MM.1S (cell line): ENCODE results near the gene CGB2.

Source experiments
- DNase-seq: peaks from one replicate; pipeline ENCODE4 v3.0.0-alpha.2; 2015
- H2AFZ ChIP-seq: fragments of 300-600 bp; sonication (generic); 2 replicates; pipeline ENCODE4 v1.6.0; 2016; ENCODE audit warnings: antibody characterized with exemption, low read length
- H3F3A ChIP-seq: fragments of 300-600 bp; sonication (generic); 2 replicates; pipeline ENCODE4 v1.6.1; 2016; ENCODE audit warnings: mild to moderate bottlenecking, antibody characterized with exemption, low read length, moderate library complexity, mixed read lengths; ENCODE audit not compliant: insufficient read depth
- H3K27ac ChIP-seq: fragments of 300-600 bp; sonication (generic); 2 replicates; pipeline ENCODE4 v1.5.1; 2016; ENCODE audit warnings: mild to moderate bottlenecking, low read length
- H3K27me3 ChIP-seq: fragments of 300-600 bp; sonication (generic); replicated peaks from 2 replicates; pipeline ENCODE4 v1.6.0; 2016; ENCODE audit warnings: low read length; ENCODE audit not compliant: insufficient read depth
- H3K36me3 ChIP-seq: fragments of 300-600 bp; sonication (generic); replicated peaks from 2 replicates; pipeline ENCODE4 v1.6.1; 2016; ENCODE audit warnings: mild to moderate bottlenecking, low read length, mixed read lengths; ENCODE audit not compliant: insufficient read depth
- H3K4me1 ChIP-seq: fragments of 300-600 bp; sonication (generic); 2 replicates; pipeline ENCODE4 v1.6.1; 2016; ENCODE audit warnings: low read length, mixed read lengths
- H3K4me2 ChIP-seq: fragments of 300-600 bp; sonication (generic); 2 replicates; pipeline ENCODE4 v1.6.0; 2016; ENCODE audit warnings: low read depth, low read length
- H3K4me3 ChIP-seq: fragments of 300-600 bp; sonication (generic); 2 replicates; pipeline ENCODE4 v1.5.1; 2016; ENCODE audit warnings: low read length, mixed read lengths
- H3K79me2 ChIP-seq: fragments of 300-600 bp; sonication (generic); 2 replicates; pipeline ENCODE4 v1.6.1; 2016; ENCODE audit warnings: mixed run types, low read length, mixed read lengths
- H3K9ac ChIP-seq: fragments of 300-600 bp; sonication (generic); 2 replicates; pipeline ENCODE4 v1.6.1; 2016; ENCODE audit warnings: low read length, mixed read lengths
- H3K9me2 ChIP-seq: fragments of 300-600 bp; sonication (generic); replicated peaks from 2 replicates; pipeline ENCODE4 v1.6.1; 2016; ENCODE audit warnings: mild to moderate bottlenecking, low read length, mixed read lengths; ENCODE audit not compliant: insufficient read depth
- H3K9me3 ChIP-seq: fragments of 300-600 bp; sonication (generic); replicated peaks from 2 replicates; pipeline ENCODE4 v1.6.1; 2016; ENCODE audit warnings: mild to moderate bottlenecking, low read length, mixed read lengths; ENCODE audit not compliant: insufficient read depth
- H4K20me1 ChIP-seq: fragments of 300-600 bp; sonication (generic); 2 replicates; pipeline ENCODE4 v1.6.1; 2016; ENCODE audit warnings: mild to moderate bottlenecking, low read length, moderate library complexity, mixed read lengths; ENCODE audit not compliant: insufficient read depth
- CTCF ChIP-seq: fragments of 300-600 bp; sonication (generic); IDR thresholded peaks from 2 replicates; pipeline ENCODE4 v1.5.1; 2016; ENCODE audit warnings: antibody characterized with exemption, low read length, mixed read lengths
- EZH2 ChIP-seq: fragments of 300-600 bp; sonication (generic); optimal IDR thresholded peaks from 2 replicates; pipeline ENCODE3; 2017; ENCODE audit warnings: low read depth, mild to moderate bottlenecking, antibody characterized with exemption, low read length, mixed read lengths
- EZH2phosphoT487 ChIP-seq: fragments of 300-600 bp; sonication (generic); IDR thresholded peaks from 2 replicates; pipeline ENCODE4 v1.6.1; 2018; ENCODE audit warnings: antibody characterized with exemption, low read length

Gene CGB2

GRCh38 chr19:48991011-48991609, 40.6 kb upstream of the CGB2 start:
- Histone ChIP-seq H3K4me1 (peaks cover 10% of the 10 kb centered on the region), H3K4me3 (no peak overlapping the region), H3K27me3 (no peaks in the 10 kb centered on the region), H3K9me2 (no peaks in the 10 kb centered on the region), H3K27ac (no peak overlapping the region), H3K36me3 (no peaks in the 10 kb centered on the region), H4K20me1 (no peaks in the 10 kb centered on the region), H3K4me2 (no peak overlapping the region; the same call in 1 of the 2 replicates), H3F3A (no peaks in the 10 kb centered on the region), H3K9me3 (no peaks in the 10 kb centered on the region), H3K9ac (no peak overlapping the region), H2AFZ (no peak overlapping the region), H3K79me2 (peaks cover 54% of the 10 kb centered on the region)
- no peak for TF ChIP-seq CTCF
- no peak for TF ChIP-seq EZH2
- no peak for TF ChIP-seq EZH2phosphoT487
- no peak for DNase-seq

- Histone ChIP-seq H2AFZ (peak overlapping the region; percentile 69), H3K4me1 (peaks cover 10% of the 10 kb centered on the region), H3K9ac (peak overlapping the region; percentile 75), H3K27me3 (no peaks in the 10 kb centered on the region), H3F3A (no peaks in the 10 kb centered on the region), H3K27ac (peak overlapping the region; percentile 89; the same call in 1 of the 2 replicates), H3K4me3 (peak overlapping the region; percentile 96), H3K36me3 (no peaks in the 10 kb centered on the region), H3K9me2 (no peaks in the 10 kb centered on the region), H4K20me1 (no peaks in the 10 kb centered on the region), H3K79me2 (peaks cover 63% of the 10 kb centered on the region), H3K9me3 (no peaks in the 10 kb centered on the region), H3K4me2 (peak overlapping the region; percentile 62)
- no peak for TF ChIP-seq EZH2
- TF ChIP-seq EZH2phosphoT487 = no peak
- no peak for TF ChIP-seq CTCF
- DNase-seq = peak; percentile 37
Measured at GRCh38 chr19:48991873-48992580, 39.7 kb upstream of the CGB2 start.

GRCh38 chr19:48992581-48993174, 39.0 kb upstream of the CGB2 start:
- Histone ChIP-seq H3K9me2 (no peaks in the 10 kb centered on the region), H3K9me3 (no peaks in the 10 kb centered on the region), H3K4me1 (peaks cover 10% of the 10 kb centered on the region), H3F3A (no peaks in the 10 kb centered on the region), H4K20me1 (no peaks in the 10 kb centered on the region), H3K4me2 (peak overlapping the region; percentile 62), H3K36me3 (no peaks in the 10 kb centered on the region), H3K27me3 (no peaks in the 10 kb centered on the region), H2AFZ (peak overlapping the region; percentile 69), H3K27ac (peak overlapping the region; percentile 89; the same call in 1 of the 2 replicates), H3K79me2 (peaks cover 68% of the 10 kb centered on the region), H3K4me3 (peak overlapping the region; percentile 96), H3K9ac (peak overlapping the region; percentile 75)
- DNase-seq = no peak
- TF ChIP-seq EZH2 (no peak), CTCF (no peak), EZH2phosphoT487 (no peak)
